CD14-positive monocyte (primary cell): ENCODE measurements around the gene DOCK10. TPM values are rescaled to one million over a fixed set of nuclear protein-coding genes. Genes with fewer than 3 reads are reported as not detected.
A peak's percentile ranks its signal among the peaks of the same experiment; 100 is the strongest.
"Not testable (repeated sequence)": the region's sequence is repeated elsewhere in the genome, so short reads cannot be mapped to it uniquely, and the experiment has no call there.

ENCODE experiments used
- DNase-seq, 3 donors: peaks; one replicate each; pipeline ENCODE4 v3.0.0-alpha.2; 2011 to 2022
- H2AFZ ChIP-seq: 2 replicates; pipeline ENCODE4 v1.6.0; 2012; ENCODE audit warnings: mild to moderate bottlenecking, low read depth, low read length, inconsistent platforms; ENCODE audit not compliant: insufficient read depth, poor library complexity, severe bottlenecking
- H3K27ac ChIP-seq, 2 donors: 1 replicate in 1 of 2; 2 replicates in 1 of 2; pipeline ENCODE4 v1.5.1; 2012 to 2013; ENCODE audit warnings: low read length in 2 of 2, control low read depth in 1 of 2, inconsistent platforms in 1 of 2, low read depth in 1 of 2, mild to moderate bottlenecking in 1 of 2
- H3K27me3 ChIP-seq, 2 donors: one replicate each; pipeline versions ENCODE4 v1.6.0 to v1.6.1; 2011 to 2013; ENCODE audit warnings: low read length in 2 of 2; ENCODE audit not compliant: control insufficient read depth in 2 of 2, insufficient read depth in 2 of 2
- H3K36me3 ChIP-seq, 2 donors: replicated peaks in 1 of 2; 1 replicate in 1 of 2; 2 replicates in 1 of 2; pipeline versions ENCODE4 v1.5.1 to v1.6.1; 2012 to 2013; ENCODE audit warnings: low read length in 2 of 2, control low read depth in 1 of 2, inconsistent platforms in 1 of 2, mild to moderate bottlenecking in 1 of 2; ENCODE audit not compliant: insufficient read depth in 2 of 2, control insufficient read depth in 1 of 2
- H3K4me1 ChIP-seq, 2 donors: 1 replicate in 1 of 2; 2 replicates in 1 of 2; pipeline versions ENCODE4 v1.5.1 to v1.6.1; 2012 to 2013; ENCODE audit warnings: low read length in 2 of 2, control low read depth in 1 of 2, inconsistent platforms in 1 of 2, mild to moderate bottlenecking in 1 of 2, moderate library complexity in 1 of 2; ENCODE audit not compliant: insufficient read depth in 2 of 2, control insufficient read depth in 1 of 2
- H3K4me2 ChIP-seq: replicated peaks from 2 replicates; pipeline ENCODE3; 2012; ENCODE audit warnings: low read length, moderate library complexity, mild to moderate bottlenecking; ENCODE audit not compliant: poor library complexity, severe bottlenecking; ENCODE audit errors: extremely low read depth
- H3K4me3 ChIP-seq, 3 experiments: fragments of 200-600 bp in 1 of 3; sonication (generic) in 1 of 3; replicated peaks in 1 of 3; 1 replicate in 2 of 3; 2 replicates in 1 of 3; pipeline ENCODE4 v1.5.1; 2011 to 2013; ENCODE audit warnings: low read length in 3 of 3, mild to moderate bottlenecking in 3 of 3, control low read depth in 2 of 3, low read depth in 2 of 3, inconsistent platforms in 1 of 3, moderate library complexity in 1 of 3
- H3K79me2 ChIP-seq: 2 replicates; pipeline ENCODE4 v1.6.0; 2012; ENCODE audit warnings: mild to moderate bottlenecking, control low read depth, inconsistent platforms, low read length, moderate library complexity; ENCODE audit not compliant: insufficient read depth
- H3K9ac ChIP-seq: 2 replicates; pipeline ENCODE4 v1.6.0; 2017; ENCODE audit warnings: low read length, mild to moderate bottlenecking; ENCODE audit not compliant: insufficient read depth, poor library complexity, severe bottlenecking
- H3K9me3 ChIP-seq, 2 donors: replicated peaks in 1 of 2; 1 replicate in 1 of 2; 2 replicates in 1 of 2; pipeline versions ENCODE4 v1.5.1 to v1.6.1; 2012 to 2013; ENCODE audit warnings: low read length in 2 of 2, control low read depth in 1 of 2; ENCODE audit not compliant: control insufficient read depth in 1 of 2, insufficient read depth in 1 of 2
- H4K20me1 ChIP-seq: 2 replicates; pipeline ENCODE4 v1.6.0; 2012; ENCODE audit warnings: mild to moderate bottlenecking, low read length, control low read depth, moderate library complexity; ENCODE audit not compliant: insufficient read depth
- H3K27ac Mint-ChIP-seq, 7 donors: one replicate each; pipeline ENCODE4 v1.8.0; 2020; ENCODE audit warnings: mild to moderate bottlenecking in 7 of 7, mixed read lengths in 7 of 7, moderate library complexity in 6 of 7, inconsistent platforms in 2 of 7
- H3K27me3 Mint-ChIP-seq, 3 donors: one replicate each; pipeline ENCODE4 v1.8.0; 2021 to 2022; ENCODE audit warnings: low read depth in 3 of 3, mild to moderate bottlenecking in 3 of 3, mixed read lengths in 3 of 3, moderate library complexity in 3 of 3, inconsistent platforms in 1 of 3
- H3K36me3 Mint-ChIP-seq, 2 donors: one replicate each; pipeline ENCODE4 v1.8.0; 2020; ENCODE audit warnings: mixed read lengths in 2 of 2, inconsistent platforms in 1 of 2, mild to moderate bottlenecking in 1 of 2
- H3K4me1 Mint-ChIP-seq: one replicate; pipeline ENCODE4 v1.8.0; 2020; ENCODE audit warnings: mild to moderate bottlenecking, mixed read lengths
- H3K4me3 Mint-ChIP-seq, 2 donors: one replicate each; pipeline ENCODE4 v1.8.0; 2020; ENCODE audit warnings: mild to moderate bottlenecking in 2 of 2, mixed read lengths in 2 of 2, moderate library complexity in 1 of 2
- H3K9me3 Mint-ChIP-seq, 7 donors: one replicate each; pipeline ENCODE4 v1.8.0; 2020 to 2022; ENCODE audit warnings: mixed read lengths in 7 of 7, mild to moderate bottlenecking in 6 of 7, moderate library complexity in 6 of 7, inconsistent platforms in 2 of 7
- CTCF ChIP-seq: fragments of 200-600 bp; IDR thresholded peaks from one replicate; pipeline ENCODE4 v1.8.0; 2022; ENCODE audit warnings: antibody characterized with exemption, mild to moderate bottlenecking
- WGBS: methylation state at CpG from one replicate; pipeline ENCODE4 v1.1.5; 2013; ENCODE audit warnings: missing lambda C conversion rate; ENCODE audit not compliant: insufficient coverage; 5-methylcytosine and 5-hydroxymethylcytosine counted together
- intact Hi-C, 2 donors: fragments of 100-400 bp; cut with micrococcal nuclease; formaldehyde crosslinking; loops; one replicate each; pipeline versions ENCODE4 v1.15.0 to v1.15.1; 2023
- polyA plus RNA-seq, 3 donors: library from polyadenylated mRNA; depleted of rRNA in 1 of 3; unstranded in 2 of 3; stranded (reverse) in 1 of 3; fragments of 300-500 nt in 2 of 3; fragments of >200 nt in 1 of 3; fragmentation: Illumina TruSeq in 2 of 3; gene quantifications; 1 replicate in 2 of 3; 2 replicates in 1 of 3; pipeline ENCODE4 v1.2.3, GENCODE V29; 2012 to 2021

Gene DOCK10
- polyA plus RNA-seq, 3 donors: 9.5 to 30.9 (median 16.5) TPM

DNA sequence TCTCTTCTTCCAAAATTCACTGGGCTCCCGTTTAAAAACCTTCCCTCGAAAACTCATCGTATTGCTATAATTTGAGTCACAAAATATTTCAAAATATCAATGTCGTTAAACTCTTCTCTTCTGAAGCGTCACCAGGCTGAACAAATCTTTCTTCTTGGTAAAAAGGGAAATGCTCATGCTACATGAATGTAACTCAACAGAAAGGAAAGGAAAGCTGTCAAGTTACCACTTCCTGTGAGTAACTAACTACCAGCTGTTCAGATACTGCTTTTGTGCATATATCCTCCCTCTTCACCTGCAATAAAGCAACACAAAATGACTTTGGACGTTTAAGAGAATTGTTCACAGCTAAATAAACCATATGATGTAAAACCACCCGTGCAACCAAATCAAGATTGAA is 95.4 kb downstream of the DOCK10 start:
- no peak for TF ChIP-seq CTCF
- peaks cover 83% of the 10 kb centered on the region for H3K79me2 ChIP-seq
- 0% methylated on average over 2 of the region's 7 CpGs for WGBS

DNA sequence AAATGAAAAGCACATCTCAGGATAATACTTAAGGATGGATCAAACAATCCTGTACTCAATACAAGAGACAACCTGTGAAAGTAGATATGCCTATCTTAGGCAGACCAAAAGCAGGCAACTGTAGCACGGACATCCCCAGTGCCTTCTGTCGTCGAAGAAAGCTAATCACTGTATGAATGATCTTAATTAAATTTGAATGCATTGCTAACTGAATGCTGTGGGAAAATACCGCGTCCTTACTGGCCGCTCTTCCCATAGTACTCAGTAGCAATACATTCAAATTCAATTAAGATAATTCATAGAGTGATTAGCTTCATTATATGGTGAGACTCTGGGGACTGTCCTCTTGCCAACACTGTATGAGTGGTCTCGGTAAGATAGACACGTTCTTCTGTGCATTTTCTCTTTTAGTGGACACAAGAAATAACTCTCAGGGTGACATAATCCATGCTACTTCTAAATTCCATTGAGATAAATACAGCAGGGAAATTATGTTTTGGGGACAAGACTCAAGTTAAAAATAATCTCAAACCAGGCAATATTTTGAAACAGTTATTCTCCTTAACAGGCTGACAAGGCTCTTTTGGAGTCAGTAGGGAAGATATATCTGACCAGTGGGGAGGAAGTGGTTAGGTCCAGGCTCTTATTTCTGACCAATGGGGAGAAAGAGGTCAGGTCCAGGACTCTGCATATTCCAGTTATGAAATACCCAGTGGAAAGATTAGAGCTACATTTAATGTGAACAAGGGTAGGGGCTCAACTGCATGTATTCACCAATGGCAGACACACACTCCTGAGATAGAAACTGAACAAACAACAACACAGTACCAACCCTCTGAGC is 97.3 kb downstream of the DOCK10 start:
- Histone ChIP-seq H3K79me2 (peaks cover 83% of the 10 kb centered on the region), H3K4me2 (peak overlapping the region; percentile 71), H3K9me3 (no peaks in the 10 kb centered on the region), H3K27me3 (no peaks in the 10 kb centered on the region), H3K4me3 (peak overlapping the region in 2 of 3 experiments; percentile 16 to 71), H3K4me1 (peaks cover 67 to 75% of the 10 kb centered on the region in 2 donors), H3K36me3 (no peaks in the 10 kb centered on the region), H4K20me1 (peaks cover 5% of the 10 kb centered on the region), H3K27ac (peak overlapping the region in 1 of 2 donors; percentile 68), H2AFZ (no peak overlapping the region), H3K9ac (no peak overlapping the region)
- intact Hi-C loops: loop anchor here (5.0 to 10.0 kb wide), 2 partner anchors 50 to 63 kb away; no protein-coding TSS in a partner anchor
- Mint-ChIP-seq H3K27ac (peak overlapping the region; percentile 91 to 98 (median 95)), H3K4me3 (peak overlapping the region; percentile 58 to 62), H3K36me3 (peaks cover 17 to 21% of the 10 kb centered on the region in 2 donors), H3K4me1 (peaks cover 71% of the 10 kb centered on the region), H3K27me3 (peaks cover 0 to 2% (median 1%) of the 10 kb centered on the region in 3 donors), H3K9me3 (no peaks in the 10 kb centered on the region)
- WGBS: no CpG with 5 or more reads among the region's 8 CpGs
- peak in 2 of 3 donors; percentile 54 to 60 for DNase-seq
- TF ChIP-seq CTCF: no peak

More for the DNA sequence above, 95.4 kb downstream of the DOCK10 start:
- peaks cover 5% of the 10 kb centered on the region for H4K20me1 ChIP-seq
- peak overlapping the region; percentile 71 for H3K4me2 ChIP-seq
- H3K4me1 ChIP-seq: peaks cover 84 to 94% of the 10 kb centered on the region in 2 donors
- H2AFZ ChIP-seq: peak overlapping the region; percentile 21
- H3K27me3 ChIP-seq: no peaks in the 10 kb centered on the region
- Mint-ChIP-seq H3K36me3 (peaks cover 11 to 18% of the 10 kb centered on the region in 2 donors), H3K4me1 (peaks cover 88% of the 10 kb centered on the region), H3K4me3 (peak overlapping the region; percentile 74 to 88), H3K9me3 (no peaks in the 10 kb centered on the region), H3K27me3 (peaks cover 0 to 2% (median 1%) of the 10 kb centered on the region in 3 donors), H3K27ac (peak overlapping the region; percentile 97 to 98 (median 98))
- peak overlapping the region; percentile 41 to 82 (median 71) for H3K4me3 ChIP-seq
- H3K36me3 ChIP-seq: no peaks in the 10 kb centered on the region
- intact Hi-C loops: loop anchor here (5.0 to 10.0 kb wide), 2 partner anchors 52 to 65 kb away; no protein-coding TSS in a partner anchor
- no peaks in the 10 kb centered on the region for H3K9me3 ChIP-seq
- DNase-seq: peak; percentile 84 to 96 (median 94)
- H3K9ac ChIP-seq: peak overlapping the region; percentile 53
- peak overlapping the region; percentile 48 to 93 for H3K27ac ChIP-seq

GRCh38 chr2:224943601-224944041 is 98.6 kb downstream of the DOCK10 start:
- not testable (repeated sequence) for H3K4me3 Mint-ChIP-seq, H3K27ac ChIP-seq, H3K27me3 Mint-ChIP-seq, H3K9ac ChIP-seq, DNase-seq, H3K36me3 ChIP-seq, H3K4me3 ChIP-seq, H2AFZ ChIP-seq, H3K9me3 ChIP-seq, H4K20me1 ChIP-seq, H3K9me3 Mint-ChIP-seq, H3K27me3 ChIP-seq, H3K4me2 ChIP-seq
- Mint-ChIP-seq H3K27ac (peak overlapping the region in 1 of 7 donors; percentile 77), H3K4me1 (peaks cover 61% of the 10 kb centered on the region), H3K36me3 (peaks cover 19 to 22% of the 10 kb centered on the region in 2 donors)
- intact Hi-C loops: loop anchor here in 1 of 2 donors (10.0 kb wide), 1 partner anchor 49 kb away; no protein-coding TSS in a partner anchor
- peaks cover 58 to 69% of the 10 kb centered on the region in 2 donors for H3K4me1 ChIP-seq
- peaks cover 90% of the 10 kb centered on the region for H3K79me2 ChIP-seq
- WGBS: 95% methylated on average over 8 of the region's 8 CpGs
